Right atrium auricular region (tissue), 2 donors: ENCODE results near the gene LAD1. TPM values are rescaled to one million over a fixed set of nuclear protein-coding genes. Genes with fewer than 3 reads are reported as not detected.

Experiments used
- DNase-seq: peaks from one replicate; pipeline ENCODE4 v3.0.0-alpha.2; 2019; ENCODE audit warnings: low spot score
- H3K27ac ChIP-seq, 2 donors: fragments of 200-600 bp; sonication (generic); 1 replicate in 1 of 2; 2 replicates in 1 of 2; pipeline ENCODE4 v1.5.1; 2016 to 2019
- H3K27me3 ChIP-seq, 2 donors: fragments of 200-600 bp; sonication (generic); one replicate each; pipeline versions ENCODE4 v1.5.1 to v1.6.0; 2017 to 2019
- H3K36me3 ChIP-seq: fragments of 200-600 bp; sonication (generic); one replicate; pipeline ENCODE4 v1.5.1; 2016
- H3K4me1 ChIP-seq, 2 donors: fragments of 200-600 bp; sonication (generic); one replicate each; pipeline versions ENCODE4 v1.5.1 to v1.6.0; 2017 to 2019
- H3K4me3 ChIP-seq, 2 donors: fragments of 200-600 bp; sonication (generic); 1 replicate in 1 of 2; 2 replicates in 1 of 2; pipeline ENCODE4 v1.5.1; 2017 to 2019; ENCODE audit warnings: mild to moderate bottlenecking in 1 of 2, moderate library complexity in 1 of 2
- H3K9me3 ChIP-seq, 2 donors: fragments of 200-600 bp; sonication (generic); one replicate each; pipeline ENCODE4 v1.5.1; 2019
- CTCF ChIP-seq, 2 donors: fragments of 200-600 bp; sonication (generic); IDR thresholded peaks; one replicate each; pipeline ENCODE4 v1.5.1; 2019; ENCODE audit warnings: antibody characterized with exemption in 2 of 2
- total RNA-seq, 2 donors: library from RNA; depleted of rRNA; stranded (reverse); fragments of >200 nt; gene quantifications; one replicate each; pipeline ENCODE4 v1.1.0, GENCODE V29; 2016

Gene LAD1
- total RNA-seq, 2 donors from 2014 or later = 1.4 to 8.8 TPM

DNA sequence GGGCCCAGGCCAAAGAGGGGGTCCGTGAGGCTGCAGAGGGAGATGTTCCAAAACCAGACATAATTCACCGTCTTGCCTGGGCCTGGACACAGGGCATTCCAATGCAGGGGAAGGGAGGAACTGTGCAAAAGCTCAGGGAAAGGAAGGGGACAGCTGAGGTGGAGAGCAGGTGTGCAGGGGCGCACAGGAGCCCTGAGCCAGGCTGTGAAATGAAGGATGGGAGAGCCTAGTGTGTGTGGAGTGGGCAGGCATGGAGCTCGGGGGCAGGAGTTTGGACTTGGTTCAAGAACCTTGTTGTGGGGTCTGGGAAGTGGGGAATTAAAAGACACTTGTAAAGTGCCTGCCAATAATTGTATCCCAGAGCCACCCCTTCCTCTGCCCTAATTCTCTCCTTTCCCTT, 20.1 kb upstream of the LAD1 start:
- Histone ChIP-seq H3K9me3 (no peaks in the 10 kb centered on the region), H3K4me3 (no peak overlapping the region), H3K4me1 (peaks cover 0 to 18% of the 10 kb centered on the region in 2 donors), H3K27ac (no peak overlapping the region), H3K36me3 (no peaks in the 10 kb centered on the region), H3K27me3 (no peaks in the 10 kb centered on the region)
- DNase-seq = no peak
- TF ChIP-seq CTCF (IDR thresholded peaks at IDR 0.05) = no peak

DNA sequence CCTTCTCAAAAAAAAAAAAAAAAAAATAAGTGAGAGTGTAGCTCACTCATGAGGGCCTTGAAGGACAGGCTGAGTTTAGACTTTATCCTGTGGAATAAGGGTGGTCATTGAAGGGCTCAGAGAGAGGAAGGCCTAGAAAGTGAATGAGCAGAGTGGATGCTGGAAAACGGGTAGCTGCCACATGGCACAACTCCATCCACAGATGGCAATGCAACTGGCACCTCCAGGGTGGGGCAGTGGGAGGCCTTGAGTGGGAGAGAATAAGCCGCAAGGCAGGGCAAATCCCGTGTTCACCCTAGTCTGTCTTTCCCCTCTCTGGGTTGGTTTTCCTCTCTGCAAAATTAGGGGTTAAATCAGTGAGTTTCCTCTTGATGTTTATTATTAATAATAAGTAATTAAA, 19.3 kb upstream of the LAD1 start:
- H3K27ac ChIP-seq = no peak overlapping the region
- DNase-seq = no peak
- H3K36me3 ChIP-seq = no peaks in the 10 kb centered on the region
- no peaks in the 10 kb centered on the region for H3K9me3 ChIP-seq
- TF ChIP-seq CTCF (IDR thresholded peaks at IDR 0.05) = no peak
- H3K4me3 ChIP-seq = no peak overlapping the region
- peaks cover 0 to 18% of the 10 kb centered on the region in 2 donors for H3K4me1 ChIP-seq
- H3K27me3 ChIP-seq = no peaks in the 10 kb centered on the region

DNA sequence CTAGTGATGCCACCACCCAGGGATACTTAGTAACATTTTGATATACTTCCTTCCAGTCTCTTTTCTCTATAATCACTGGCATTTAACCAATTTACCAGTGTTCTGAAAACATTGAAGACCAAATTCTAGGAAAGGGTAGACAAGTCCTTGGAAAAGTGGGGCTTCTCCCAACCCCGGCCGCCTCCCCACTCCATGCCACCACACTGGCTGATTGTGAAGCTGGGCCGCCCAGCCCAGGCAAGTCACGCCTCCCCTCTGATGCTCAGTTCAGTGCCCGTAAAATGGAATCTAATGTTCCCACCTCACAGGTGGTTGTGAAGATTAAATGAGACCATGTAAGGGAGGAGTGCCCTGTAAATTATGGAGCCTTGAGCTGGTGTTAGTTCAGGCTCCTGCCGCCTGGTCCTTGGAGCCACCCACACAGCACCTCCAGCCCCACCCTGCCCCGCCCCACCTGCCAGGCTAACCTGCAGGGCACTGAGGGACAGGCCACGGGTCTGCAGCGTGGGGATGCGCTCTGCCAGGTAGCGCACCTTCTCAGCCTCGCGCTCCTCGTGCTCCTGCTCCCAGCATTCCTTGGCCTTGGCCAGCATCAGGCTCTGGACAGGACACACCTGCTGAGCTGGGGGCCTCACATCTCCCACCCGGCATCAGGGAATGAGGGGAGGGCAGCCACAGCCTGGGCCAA, 15.1 kb upstream of the LAD1 start:
- Histone ChIP-seq H3K27me3 (no peaks in the 10 kb centered on the region), H3K27ac (no peak overlapping the region), H3K4me3 (no peak overlapping the region), H3K9me3 (no peaks in the 10 kb centered on the region), H3K4me1 (no peaks in the 10 kb centered on the region), H3K36me3 (no peaks in the 10 kb centered on the region)
- DNase-seq = no peak
- TF ChIP-seq CTCF (IDR thresholded peaks at IDR 0.05) = no peak

GRCh38 chr1:201411292-201411691, 12.2 kb upstream of the LAD1 start:
- no peak for TF ChIP-seq CTCF (IDR thresholded peaks at IDR 0.05)
- Histone ChIP-seq H3K27ac (no peak overlapping the region), H3K27me3 (no peaks in the 10 kb centered on the region), H3K4me1 (peaks cover 0 to 11% of the 10 kb centered on the region in 2 donors), H3K36me3 (no peaks in the 10 kb centered on the region), H3K4me3 (no peak overlapping the region), H3K9me3 (no peaks in the 10 kb centered on the region)
- no peak for DNase-seq

DNA sequence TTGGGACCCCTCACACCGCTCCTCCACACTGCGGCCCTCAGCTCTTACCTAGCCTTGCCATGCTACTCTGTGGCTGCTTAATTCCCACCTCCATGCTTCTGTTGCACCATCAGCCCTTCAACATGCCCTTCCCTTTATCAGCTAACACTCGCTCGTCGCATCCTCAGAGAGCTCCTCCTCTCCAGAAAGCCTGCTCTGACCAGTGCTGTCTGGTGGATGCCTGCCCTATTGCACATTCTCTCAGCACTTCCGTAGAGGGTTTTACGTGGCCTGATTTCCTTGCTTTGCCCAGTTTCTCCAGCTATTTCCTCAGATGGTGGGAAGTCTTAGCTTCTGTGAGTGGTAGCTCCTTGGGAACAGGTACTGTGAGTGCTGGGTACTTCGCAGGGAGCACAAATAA, 10.3 kb upstream of the LAD1 start:
- Histone ChIP-seq H3K9me3 (no peaks in the 10 kb centered on the region), H3K27me3 (no peaks in the 10 kb centered on the region), H3K4me1 (peaks cover 0 to 11% of the 10 kb centered on the region in 2 donors), H3K36me3 (no peaks in the 10 kb centered on the region), H3K4me3 (no peak overlapping the region), H3K27ac (peak overlapping the region in 1 of 2 donors; percentile 16)
- DNase-seq = no peak
- TF ChIP-seq CTCF (IDR thresholded peaks at IDR 0.05) = no peak

DNA sequence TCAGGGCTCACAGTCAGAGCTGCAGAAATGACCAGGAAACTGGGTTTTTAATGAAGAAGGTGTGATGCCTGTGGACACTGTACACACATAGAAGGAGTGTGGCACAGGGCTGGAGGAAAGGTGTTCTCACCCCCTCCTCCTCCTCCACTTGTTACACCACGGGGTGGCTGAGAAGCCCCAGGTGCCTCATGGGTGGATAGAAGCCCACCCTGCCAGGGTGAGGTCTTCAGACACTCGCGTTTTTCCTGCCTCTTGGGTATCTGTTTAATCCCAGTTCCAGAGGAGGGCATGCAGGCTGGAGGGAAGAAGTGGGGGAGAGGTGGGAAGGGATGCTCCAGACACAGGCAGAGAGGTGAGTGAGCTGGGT, 9.7 kb upstream of the LAD1 start:
- DNase-seq = no peak
- Histone ChIP-seq H3K9me3 (no peaks in the 10 kb centered on the region), H3K27ac (no peak overlapping the region)

More for the DNA sequence above, 9.7 kb upstream of the LAD1 start:
- no peak for TF ChIP-seq CTCF (IDR thresholded peaks at IDR 0.05)
- Histone ChIP-seq H3K4me3 (no peak overlapping the region), H3K27me3 (no peaks in the 10 kb centered on the region), H3K36me3 (no peaks in the 10 kb centered on the region), H3K4me1 (peaks cover 0 to 11% of the 10 kb centered on the region in 2 donors)
